LNCaP clone FGC (cell line): ENCODE data around the gene HCFC1.

Experiments used
- DNase-seq: peaks from one replicate; pipeline ENCODE4 v3.0.0-alpha.2; 2011; ENCODE audit warnings: low read depth
- H3K4me3 ChIP-seq: 2 replicates; pipeline ENCODE4 v1.5.1; 2011; ENCODE audit warnings: mild to moderate bottlenecking, low read depth, low read length, control low read depth
- TF ChIP-seq, protein P1 (sequence below): IDR thresholded peaks from 2 replicates; pipeline ENCODE4 v1.5.1; 2012; ENCODE audit warnings: mild to moderate bottlenecking; ENCODE audit not compliant: control insufficient read depth, insufficient read depth; ENCODE audit errors: extremely low read depth

The HCFC1 gene

DNA sequence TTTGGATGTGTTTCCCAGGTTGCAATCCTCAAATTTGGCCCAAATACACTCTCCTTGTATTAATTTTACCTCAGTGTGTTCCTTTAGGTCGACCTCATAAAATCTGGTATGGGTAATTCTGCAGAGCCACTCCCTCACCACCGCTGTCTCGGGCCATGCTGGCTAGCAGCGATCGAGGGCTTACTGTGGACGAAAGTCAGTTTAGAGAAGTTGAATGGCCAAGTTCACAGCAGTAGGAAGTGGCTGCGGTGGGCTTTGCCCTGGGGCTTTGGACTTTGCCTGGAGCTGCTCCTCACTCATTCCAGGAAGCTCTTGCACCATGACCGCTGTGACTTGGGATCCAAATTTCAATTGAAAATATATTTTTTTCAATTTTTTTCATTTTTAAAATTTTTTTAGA, 20.6 kb upstream of the HCFC1 start:
- no peak for DNase-seq
- H3K4me3 ChIP-seq = no peak overlapping the region
- TF ChIP-seq, protein P1, sequence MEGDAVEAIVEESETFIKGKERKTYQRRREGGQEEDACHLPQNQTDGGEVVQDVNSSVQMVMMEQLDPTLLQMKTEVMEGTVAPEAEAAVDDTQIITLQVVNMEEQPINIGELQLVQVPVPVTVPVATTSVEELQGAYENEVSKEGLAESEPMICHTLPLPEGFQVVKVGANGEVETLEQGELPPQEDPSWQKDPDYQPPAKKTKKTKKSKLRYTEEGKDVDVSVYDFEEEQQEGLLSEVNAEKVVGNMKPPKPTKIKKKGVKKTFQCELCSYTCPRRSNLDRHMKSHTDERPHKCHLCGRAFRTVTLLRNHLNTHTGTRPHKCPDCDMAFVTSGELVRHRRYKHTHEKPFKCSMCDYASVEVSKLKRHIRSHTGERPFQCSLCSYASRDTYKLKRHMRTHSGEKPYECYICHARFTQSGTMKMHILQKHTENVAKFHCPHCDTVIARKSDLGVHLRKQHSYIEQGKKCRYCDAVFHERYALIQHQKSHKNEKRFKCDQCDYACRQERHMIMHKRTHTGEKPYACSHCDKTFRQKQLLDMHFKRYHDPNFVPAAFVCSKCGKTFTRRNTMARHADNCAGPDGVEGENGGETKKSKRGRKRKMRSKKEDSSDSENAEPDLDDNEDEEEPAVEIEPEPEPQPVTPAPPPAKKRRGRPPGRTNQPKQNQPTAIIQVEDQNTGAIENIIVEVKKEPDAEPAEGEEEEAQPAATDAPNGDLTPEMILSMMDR = no peak

DNA sequence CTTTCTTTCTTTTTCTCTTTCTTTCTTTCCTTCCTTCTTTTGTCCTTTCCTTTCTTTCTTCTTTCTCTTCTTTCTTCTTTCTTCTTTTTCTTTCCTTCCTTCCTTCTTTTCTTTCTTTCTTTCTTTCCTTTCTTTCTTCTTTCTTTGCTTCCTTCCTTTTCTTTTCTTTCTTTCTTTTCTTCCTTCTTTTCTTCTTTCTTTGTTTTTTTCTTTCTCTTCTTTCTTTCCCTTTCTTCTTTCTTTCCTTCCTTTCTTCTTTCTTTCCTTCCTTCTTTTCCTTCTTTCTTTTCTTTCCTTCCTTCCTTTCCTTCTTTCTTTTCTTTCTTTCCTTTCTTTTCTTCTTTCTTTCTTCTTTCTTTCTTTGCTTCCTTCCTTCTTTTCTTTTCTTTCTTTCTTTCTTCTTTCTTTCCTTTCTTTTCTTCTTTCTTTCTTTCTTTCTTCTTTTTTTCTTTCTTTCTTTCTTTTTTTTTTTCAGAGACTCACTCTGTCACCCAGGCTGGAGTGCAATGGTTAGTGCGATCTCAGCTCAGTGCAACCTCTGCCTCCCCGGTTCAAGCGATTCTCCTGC, 19.5 kb upstream of the HCFC1 start:
- H3K4me3 ChIP-seq = no peak overlapping the region
- TF ChIP-seq, protein P1 = no peak
- DNase-seq = no peak

DNA sequence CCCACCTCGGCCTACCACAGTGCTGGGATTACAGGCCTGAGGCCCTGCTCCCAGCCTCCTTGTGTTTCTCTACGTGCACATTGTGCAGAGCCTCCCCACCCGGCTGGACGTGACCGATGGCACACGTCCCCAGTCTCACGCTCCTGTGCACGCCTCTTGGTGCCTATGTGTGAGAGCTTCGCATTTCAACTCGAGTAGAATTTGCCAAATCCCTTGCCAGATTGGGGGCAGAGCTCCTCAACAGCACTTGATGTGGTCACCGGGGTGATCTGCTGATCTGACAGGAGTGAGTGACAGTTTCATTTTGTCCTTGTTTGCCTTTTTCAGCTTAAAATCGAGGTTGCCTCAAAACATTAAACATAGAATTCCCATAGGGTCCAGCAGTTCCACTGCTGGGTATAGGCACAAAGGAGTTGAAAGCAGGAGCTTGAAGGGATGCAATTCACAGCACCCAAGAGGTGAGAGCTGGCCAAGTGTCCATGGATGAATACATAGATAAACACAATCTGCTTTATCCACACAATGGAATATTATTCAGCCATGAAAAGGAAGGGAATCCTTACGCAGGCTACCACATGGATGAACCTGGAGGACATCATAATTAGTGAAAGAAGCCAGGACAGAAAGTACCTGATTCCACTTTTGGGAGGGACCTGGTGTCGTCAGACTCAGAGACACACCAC, 18.5 kb upstream of the HCFC1 start:
- TF ChIP-seq, protein P1 = no peak
- no peak for DNase-seq

DNA sequence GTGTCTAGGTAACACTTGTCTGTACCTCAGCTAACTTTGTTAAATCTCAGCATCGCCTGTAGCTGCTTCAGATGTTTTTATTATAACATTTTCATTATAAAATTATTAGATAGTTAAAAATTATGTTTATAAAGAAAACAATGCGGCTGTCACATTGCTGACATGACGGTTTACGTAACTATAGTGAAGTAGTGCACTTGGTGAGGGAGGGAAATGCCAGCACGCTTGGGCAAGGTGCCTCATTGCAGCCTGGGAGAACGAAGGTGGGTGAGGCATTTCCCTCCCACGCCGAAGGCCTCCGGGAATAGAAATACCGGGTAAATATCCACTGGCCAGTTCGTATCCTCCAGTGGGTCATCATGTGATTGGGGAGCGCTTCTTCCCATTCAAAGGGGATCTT, 16.9 kb upstream of the HCFC1 start:
- TF ChIP-seq, protein P1 = no peak
- DNase-seq = no peak

More for the DNA sequence above, 18.5 kb upstream of the HCFC1 start:
- no peak overlapping the region for H3K4me3 ChIP-seq

DNA sequence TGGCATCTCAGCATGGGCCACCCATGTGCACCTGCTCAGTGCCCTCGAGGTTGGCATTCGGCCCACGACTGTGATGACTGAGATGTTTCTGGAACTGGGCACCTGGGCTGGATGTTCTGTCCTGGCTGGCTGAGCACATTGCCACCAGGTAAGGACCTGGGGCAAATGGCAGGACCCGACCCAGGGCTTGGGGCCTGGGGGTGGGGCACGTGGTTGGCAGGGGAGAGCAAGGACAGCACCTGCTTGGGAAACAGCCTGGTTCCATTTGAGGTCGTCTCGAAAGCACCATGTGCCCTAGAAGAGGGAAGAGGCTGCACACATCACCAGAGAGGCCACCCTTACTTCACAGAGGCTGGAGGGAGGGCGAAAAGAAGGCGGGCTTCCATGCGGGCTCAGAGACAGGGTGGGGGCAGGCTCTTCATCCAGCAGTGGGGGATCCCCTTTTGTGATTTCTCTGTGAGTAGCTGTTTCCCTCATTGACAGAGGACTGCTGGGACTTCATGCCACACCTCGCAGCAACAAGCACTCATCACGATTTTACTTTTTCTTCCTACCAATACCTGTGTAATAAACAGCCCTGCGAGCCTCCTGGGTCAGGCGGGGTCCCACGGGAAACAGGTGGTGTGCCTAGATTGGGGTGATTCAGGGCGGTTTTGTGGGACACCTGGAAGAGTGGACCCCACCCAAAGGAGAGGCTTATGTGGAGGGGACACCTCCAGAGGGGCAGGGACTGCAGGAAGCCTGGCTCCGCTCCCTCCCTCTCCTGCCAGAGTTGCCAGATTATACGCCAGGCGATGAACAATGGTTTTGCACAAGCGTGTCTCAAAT, 12.9 kb upstream of the HCFC1 start:
- TF ChIP-seq, protein P1 = no peak
- no peak for DNase-seq
- H3K4me3 ChIP-seq = no peak overlapping the region

More for the DNA sequence above, 16.9 kb upstream of the HCFC1 start:
- H3K4me3 ChIP-seq = no peak overlapping the region

DNA sequence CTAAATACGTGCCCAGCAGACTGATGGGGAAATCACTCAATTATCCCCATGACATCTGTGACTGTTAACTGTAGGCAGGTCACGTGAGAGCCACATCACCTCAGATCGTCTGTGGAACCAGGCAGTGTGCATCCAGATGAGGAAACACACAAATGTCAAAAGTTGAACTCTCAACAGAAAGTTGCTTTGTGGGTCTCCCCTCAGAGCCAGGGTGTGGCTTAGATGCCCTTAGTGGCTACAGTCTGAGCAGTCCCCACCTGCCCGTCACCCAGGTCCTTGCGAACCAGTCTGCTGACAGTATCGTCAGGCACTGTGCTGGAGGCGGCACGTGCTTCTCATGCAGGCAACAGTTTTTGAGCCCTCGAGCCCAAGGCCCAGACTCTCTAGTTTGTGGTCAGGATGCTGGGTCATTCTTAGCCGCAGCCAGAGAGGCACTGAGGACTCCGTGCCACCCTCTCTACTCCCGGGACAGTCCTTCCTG, 11.7 kb upstream of the HCFC1 start:
- TF ChIP-seq, protein P1 = no peak
- no peak for DNase-seq
- H3K4me3 ChIP-seq = no peak overlapping the region
